ENCODE data around the gene FGFR3. TPM values are rescaled to one million over a fixed set of nuclear protein-coding genes. Genes with fewer than 3 reads are reported as not detected.
A peak's percentile ranks its signal among the peaks of the same experiment; 100 is the strongest.

FGFR3 gene
- total and polyA plus RNA-seq, 9 of the 15 experiments (the other 6 are each of a cell fraction or from before 2014, with no cell fraction given), result 1.2 to 60.4 (median 12.7) TPM

GRCh38 chr4:1746265-1746691 lies 46.8 kb upstream of the FGFR3 start (continued):
- TF ChIP-seq MBD1 (CRISPR knock-in tag; IDR thresholded peaks at IDR 0.05), result no peak
- TF ChIP-seq, protein P1, sequence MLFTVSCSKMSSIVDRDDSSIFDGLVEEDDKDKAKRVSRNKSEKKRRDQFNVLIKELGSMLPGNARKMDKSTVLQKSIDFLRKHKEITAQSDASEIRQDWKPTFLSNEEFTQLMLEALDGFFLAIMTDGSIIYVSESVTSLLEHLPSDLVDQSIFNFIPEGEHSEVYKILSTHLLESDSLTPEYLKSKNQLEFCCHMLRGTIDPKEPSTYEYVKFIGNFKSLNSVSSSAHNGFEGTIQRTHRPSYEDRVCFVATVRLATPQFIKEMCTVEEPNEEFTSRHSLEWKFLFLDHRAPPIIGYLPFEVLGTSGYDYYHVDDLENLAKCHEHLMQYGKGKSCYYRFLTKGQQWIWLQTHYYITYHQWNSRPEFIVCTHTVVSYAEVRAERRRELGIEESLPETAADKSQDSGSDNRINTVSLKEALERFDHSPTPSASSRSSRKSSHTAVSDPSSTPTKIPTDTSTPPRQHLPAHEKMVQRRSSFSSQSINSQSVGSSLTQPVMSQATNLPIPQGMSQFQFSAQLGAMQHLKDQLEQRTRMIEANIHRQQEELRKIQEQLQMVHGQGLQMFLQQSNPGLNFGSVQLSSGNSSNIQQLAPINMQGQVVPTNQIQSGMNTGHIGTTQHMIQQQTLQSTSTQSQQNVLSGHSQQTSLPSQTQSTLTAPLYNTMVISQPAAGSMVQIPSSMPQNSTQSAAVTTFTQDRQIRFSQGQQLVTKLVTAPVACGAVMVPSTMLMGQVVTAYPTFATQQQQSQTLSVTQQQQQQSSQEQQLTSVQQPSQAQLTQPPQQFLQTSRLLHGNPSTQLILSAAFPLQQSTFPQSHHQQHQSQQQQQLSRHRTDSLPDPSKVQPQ (CRISPR knock-in tag; IDR thresholded peaks at IDR 0.05; ENCODE audit: borderline replicate concordance), result no peak
- TF ChIP-seq ZBTB5 (IDR thresholded peaks at IDR 0.05), result peak; percentile 83
- TF ChIP-seq KLF6 (CRISPR knock-in tag; IDR thresholded peaks at IDR 0.05; ENCODE audit: borderline replicate concordance), result no peak
- no peak for TF ChIP-seq HNRNPH1 (optimal IDR thresholded peaks at IDR 0.05; ENCODE audit: low read depth, low read length)
- TF ChIP-seq, protein P2, sequence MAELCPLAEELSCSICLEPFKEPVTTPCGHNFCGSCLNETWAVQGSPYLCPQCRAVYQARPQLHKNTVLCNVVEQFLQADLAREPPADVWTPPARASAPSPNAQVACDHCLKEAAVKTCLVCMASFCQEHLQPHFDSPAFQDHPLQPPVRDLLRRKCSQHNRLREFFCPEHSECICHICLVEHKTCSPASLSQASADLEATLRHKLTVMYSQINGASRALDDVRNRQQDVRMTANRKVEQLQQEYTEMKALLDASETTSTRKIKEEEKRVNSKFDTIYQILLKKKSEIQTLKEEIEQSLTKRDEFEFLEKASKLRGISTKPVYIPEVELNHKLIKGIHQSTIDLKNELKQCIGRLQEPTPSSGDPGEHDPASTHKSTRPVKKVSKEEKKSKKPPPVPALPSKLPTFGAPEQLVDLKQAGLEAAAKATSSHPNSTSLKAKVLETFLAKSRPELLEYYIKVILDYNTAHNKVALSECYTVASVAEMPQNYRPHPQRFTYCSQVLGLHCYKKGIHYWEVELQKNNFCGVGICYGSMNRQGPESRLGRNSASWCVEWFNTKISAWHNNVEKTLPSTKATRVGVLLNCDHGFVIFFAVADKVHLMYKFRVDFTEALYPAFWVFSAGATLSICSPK (IDR thresholded peaks at IDR 0.05; ENCODE audit: borderline replicate concordance), result no peak
- TF ChIP-seq JUN (IDR thresholded peaks at IDR 0.05; ENCODE audit: borderline replicate concordance, low read depth, low read length), result no peak
- TF ChIP-seq JUN (CRISPR knock-in tag; IDR thresholded peaks at IDR 0.05; ENCODE audit: borderline replicate concordance), result no peak
- TF ChIP-seq MTF1 (CRISPR knock-in tag; IDR thresholded peaks at IDR 0.05; ENCODE audit: borderline replicate concordance), result no peak
- TF ChIP-seq TOE1 (IDR thresholded peaks at IDR 0.05; ENCODE audit: borderline replicate concordance), result no peak
- TF ChIP-seq TOE1 (CRISPR knock-in tag; IDR thresholded peaks at IDR 0.05; ENCODE audit: borderline replicate concordance, low read depth), result no peak
- no peak for TF ChIP-seq XRCC5 (IDR thresholded peaks at IDR 0.05; ENCODE audit: low read depth, low read length)
- TF ChIP-seq PPARD (CRISPR knock-in tag; IDR thresholded peaks at IDR 0.05), result no peak
- TF ChIP-seq KDM5B (IDR thresholded peaks at IDR 0.05; ENCODE audit: insufficient replicate concordance, low read depth, low read length), result no peak
- TF ChIP-seq ZBTB33 (CRISPR knock-in tag; IDR thresholded peaks at IDR 0.05), result peak; percentile 86
- TF ChIP-seq KDM4B (IDR thresholded peaks at IDR 0.05; ENCODE audit: borderline replicate concordance in 2 of 2, low read depth in 1 of 2), result no peak
- no peak for TF ChIP-seq SRSF7 (optimal IDR thresholded peaks at IDR 0.05; ENCODE audit: low read depth, low read length)
